ENCODE data around the gene TTYH2.
"Not testable (repeated sequence)": the region's sequence is repeated elsewhere in the genome, so short reads cannot be mapped to it uniquely, and the experiment has no call there.

The TTYH2 gene, protein sequence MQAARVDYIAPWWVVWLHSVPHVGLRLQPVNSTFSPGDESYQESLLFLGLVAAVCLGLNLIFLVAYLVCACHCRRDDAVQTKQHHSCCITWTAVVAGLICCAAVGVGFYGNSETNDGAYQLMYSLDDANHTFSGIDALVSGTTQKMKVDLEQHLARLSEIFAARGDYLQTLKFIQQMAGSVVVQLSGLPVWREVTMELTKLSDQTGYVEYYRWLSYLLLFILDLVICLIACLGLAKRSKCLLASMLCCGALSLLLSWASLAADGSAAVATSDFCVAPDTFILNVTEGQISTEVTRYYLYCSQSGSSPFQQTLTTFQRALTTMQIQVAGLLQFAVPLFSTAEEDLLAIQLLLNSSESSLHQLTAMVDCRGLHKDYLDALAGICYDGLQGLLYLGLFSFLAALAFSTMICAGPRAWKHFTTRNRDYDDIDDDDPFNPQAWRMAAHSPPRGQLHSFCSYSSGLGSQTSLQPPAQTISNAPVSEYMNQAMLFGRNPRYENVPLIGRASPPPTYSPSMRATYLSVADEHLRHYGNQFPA

DNA sequence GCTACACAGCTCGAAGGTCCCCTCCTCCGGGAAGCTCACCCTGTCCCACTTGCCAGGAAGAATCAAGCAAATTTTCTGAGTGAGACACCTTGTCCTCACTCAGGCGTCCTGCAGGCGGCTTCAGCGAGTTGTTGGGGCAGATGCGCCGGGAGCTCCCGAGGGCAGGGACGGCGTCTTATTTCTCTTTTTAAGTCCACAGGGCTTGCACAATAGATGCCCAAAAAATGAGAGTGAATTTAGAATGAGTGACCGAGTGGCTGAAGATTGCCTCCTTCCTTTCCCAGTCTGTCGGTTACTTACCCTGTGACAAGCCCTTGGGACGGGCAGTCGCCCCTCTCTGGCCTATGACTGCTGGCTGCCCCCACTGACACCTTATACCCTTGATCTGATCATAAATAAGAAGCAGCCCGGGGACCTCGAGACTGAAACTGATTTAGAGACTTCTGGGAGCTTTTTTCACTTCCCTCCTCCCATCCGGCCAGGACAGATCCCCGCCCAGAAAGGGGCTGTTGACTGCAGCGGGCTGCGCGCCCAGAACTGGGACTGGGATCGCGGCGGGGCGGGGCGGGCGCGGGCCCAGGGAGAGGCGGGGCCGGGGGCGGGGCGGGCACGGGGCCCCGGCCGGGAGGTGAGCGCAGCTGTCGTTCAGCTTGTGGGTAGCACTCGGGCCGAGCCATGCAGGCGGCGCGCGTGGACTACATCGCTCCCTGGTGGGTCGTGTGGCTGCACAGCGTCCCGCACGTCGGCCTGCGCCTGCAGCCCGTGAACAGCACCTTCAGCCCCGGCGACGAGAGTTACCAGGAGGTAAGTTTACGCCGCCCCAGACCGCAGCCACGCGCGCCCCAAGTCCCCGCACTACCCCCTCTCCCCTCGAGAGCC lies at the start of gene TTYH2:
TTYH2 (plus strand) TSS at position 659 of the 879 bp plus-strand sequence; CDS start at position 676, 17 bp downstream.
- peak in 1 of 2 experiments; percentile 8 for DNase-seq

DNA sequence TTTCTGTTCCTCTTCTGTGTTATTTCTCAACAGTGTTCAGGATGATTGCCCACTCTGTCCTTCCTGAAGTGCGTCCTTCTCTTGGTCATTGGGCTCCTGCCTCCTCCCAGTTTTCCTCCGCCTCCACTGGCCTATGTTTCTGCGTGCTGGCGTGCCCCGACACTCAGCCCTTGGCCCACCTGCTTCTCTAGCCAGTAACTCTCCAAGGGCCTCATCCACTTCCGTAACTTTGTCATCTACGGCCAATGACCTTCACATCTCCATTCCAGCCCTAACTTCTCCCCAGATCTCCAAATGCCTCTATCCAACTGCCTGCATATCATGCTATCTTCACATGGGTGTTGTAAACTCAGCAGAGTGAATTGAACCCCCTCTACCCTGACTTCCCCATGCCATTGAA lies 49.5 kb upstream of the TTYH2 start:
- no peak for DNase-seq

DNA sequence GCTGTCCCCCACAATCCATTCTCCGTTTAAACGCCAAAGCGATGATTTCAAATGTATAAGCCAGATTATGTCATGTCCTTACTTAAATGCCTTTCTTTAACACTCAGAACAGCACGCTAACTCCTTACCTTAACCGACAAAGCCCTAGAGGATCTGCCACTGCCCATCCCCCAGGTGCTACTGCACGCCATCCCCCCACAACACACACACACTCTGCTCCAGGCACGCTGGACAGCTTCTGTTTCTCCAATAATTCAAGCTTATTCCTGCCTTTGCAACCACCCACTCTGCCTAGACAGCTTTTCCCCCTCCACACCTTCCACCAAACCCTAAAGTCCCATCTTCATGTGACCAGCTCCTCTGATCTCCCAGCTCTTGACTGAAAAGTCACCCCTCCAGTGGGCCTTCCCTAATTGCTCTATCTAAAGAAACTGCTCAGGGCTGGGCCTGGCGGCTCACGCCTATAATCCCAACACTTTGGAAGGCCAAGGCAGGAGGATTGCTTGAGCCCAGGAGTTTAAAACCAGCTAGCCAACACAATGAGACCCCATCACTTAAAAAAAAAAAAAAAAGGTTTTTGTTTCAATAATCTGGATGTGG lies 48.8 kb upstream of the TTYH2 start:
- DNase-seq = no peak

DNA sequence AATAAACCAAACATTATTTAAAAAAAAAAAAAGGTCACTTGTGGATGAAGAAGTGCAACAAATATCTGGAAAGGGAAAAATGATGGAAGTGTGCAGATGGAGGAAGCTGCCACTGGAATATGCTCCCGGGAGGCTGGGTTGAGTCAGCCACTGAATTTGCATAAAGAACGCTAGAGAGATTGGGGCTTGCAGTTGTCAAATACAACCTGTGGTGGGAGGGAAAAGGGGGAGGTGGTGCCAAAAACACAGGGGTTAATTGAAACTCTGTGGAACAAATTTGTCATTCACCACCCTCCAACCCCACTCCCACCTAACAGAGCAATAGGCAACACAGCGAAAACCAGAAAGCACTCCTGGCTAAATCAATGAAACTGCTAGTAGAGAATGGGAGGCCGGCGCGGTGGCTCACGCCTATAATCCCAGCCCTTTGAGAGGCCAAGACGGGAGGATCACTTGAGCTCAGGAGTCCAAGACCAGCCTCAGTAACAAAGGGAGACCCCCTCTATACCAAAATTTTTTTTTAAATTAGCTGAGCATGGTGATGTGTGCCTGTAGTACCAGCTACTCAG lies 47.5 kb upstream of the TTYH2 start:
- no peak for DNase-seq

DNA sequence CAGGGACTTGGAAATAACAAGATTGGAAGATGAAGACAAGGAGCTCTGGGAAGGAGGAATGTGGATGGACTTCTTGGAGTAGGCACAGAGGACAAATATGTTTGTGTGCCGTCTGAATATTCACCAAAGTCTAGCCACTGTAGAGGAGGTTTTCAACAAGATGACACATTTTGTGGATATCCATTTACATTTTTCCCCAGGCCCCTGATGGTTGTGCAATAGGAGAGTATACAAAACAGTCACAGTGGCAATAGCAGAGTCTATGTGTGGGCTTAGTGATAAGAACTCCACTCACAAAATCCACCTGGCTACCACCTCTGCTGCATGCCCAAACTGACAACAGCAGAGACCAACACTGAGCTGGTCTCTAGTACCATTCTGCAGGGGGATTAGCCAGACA lies 42.4 kb upstream of the TTYH2 start:
- no peak for DNase-seq

DNA sequence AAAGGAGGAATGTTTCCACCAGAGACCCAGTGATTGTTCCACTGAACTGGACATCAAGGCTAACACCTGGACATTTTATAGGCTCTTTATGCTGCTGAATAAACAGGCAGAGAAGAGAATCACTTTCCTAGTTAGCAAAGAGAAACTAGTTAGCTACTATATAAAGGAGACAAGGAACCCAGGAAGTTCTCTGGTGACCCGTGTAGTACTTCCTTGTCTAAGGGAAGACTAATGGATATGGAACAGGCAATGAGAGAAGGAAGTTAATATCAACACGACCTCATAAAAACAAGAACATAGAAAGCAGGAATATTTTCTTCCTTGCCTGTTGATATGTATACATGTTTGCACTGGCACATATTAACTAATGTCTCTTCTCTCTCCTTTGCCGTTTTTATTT lies 40.7 kb upstream of the TTYH2 start:
- DNase-seq = no peak

DNA sequence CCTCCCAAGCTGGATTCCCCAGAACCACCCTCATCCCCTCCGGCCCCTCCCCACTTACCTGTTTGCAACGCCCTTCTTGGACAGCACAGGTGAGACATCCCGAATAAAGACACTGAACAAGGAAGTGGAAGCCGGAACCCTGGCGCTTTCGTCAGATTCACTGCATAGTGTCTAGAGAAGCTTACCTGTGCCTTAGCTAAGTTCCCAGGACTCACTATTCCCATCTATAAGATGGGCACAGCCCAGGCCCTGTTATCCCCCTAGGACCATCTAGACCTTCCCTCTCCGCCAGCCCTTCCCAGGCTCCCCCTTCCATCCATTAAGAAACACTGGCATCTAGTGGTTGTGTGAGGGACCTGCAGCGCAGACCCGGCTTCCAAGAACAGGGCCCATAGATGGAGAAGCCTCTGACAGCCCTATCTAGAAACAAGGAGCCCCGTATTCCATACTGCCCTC lies 36.8 kb upstream of the TTYH2 start:
- peak in 1 of 2 experiments; percentile 35 for DNase-seq

DNA sequence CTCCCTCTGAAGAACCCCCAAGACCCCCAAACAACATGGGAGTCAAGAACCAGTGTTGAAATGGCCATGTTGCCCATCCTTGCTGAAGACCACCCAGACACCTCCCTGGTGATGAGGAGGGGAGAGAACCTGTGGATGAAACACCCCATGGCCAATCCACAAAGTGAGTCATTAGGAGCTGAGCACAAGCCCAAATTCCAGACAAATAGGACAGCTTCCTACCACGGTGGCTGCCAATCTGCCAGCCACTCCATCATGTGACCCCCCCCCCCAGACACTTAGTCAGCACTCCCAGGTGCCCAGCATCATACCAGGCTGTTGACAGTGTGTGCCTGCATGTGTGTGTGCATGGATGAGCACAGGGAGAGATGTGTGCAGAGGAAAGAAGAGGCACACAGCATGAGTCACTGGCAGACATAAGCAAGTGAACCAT lies 36.3 kb upstream of the TTYH2 start:
- DNase-seq = no peak

DNA sequence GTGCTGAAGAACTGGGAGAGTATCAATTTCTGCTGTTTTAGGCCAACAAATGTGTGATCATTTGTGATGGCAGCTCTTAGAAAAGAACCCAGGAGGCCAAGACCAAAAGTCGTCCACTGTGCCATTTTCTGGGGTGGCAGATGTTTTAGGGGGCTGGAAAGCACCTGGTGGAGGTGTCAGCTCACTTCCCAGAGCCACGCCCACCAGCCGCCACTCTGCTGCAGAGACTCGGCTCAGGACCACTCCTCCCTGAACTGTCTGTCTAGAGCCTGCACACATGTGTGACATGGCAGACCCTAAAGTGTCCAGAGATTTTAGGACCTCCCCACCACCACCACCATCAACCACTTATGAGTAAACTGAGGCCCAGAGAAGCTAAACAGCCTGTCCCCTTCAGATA lies 33.8 kb upstream of the TTYH2 start:
- DNase-seq = no peak

DNA sequence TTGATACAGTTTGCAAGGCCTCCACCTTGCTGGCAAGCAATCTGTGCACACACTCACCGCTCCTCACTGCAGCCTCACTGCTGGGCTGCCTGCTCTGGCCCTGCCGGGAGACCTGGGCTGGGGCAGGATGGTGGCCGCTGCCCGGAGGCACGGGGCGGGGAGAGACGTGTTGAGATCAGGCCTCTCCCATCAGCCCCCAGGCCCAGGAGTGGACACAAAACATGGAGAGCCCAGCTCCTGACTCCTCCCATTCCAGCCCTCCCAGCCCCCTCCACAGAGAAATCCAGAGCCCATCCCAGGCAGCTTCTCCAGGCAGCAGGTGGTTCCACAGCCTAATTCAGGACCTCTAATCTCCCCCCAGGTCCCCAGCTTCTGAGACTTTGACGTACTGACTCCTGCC lies 33.0 kb upstream of the TTYH2 start:
- DNase-seq = no peak

DNA sequence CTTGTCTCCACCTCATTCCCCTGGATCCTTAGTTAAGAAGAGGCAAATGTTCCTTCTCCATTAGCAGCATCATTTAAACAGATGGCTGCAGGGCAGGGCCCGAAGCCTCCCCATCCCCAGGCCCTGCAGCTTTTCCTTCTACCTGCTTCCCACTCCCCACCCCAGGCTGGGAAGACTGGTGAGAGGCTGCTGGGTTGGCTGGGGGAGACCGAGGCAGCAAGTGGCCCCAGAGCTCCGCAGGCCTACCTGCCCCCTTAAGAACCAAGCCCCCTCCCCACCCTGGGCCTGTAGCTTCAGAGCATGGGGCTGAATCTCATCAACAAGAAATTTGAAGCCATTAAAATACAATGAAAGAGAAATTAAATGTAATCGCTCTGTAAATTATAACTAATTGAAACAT lies 32.0 kb upstream of the TTYH2 start:
- no peak for DNase-seq

DNA sequence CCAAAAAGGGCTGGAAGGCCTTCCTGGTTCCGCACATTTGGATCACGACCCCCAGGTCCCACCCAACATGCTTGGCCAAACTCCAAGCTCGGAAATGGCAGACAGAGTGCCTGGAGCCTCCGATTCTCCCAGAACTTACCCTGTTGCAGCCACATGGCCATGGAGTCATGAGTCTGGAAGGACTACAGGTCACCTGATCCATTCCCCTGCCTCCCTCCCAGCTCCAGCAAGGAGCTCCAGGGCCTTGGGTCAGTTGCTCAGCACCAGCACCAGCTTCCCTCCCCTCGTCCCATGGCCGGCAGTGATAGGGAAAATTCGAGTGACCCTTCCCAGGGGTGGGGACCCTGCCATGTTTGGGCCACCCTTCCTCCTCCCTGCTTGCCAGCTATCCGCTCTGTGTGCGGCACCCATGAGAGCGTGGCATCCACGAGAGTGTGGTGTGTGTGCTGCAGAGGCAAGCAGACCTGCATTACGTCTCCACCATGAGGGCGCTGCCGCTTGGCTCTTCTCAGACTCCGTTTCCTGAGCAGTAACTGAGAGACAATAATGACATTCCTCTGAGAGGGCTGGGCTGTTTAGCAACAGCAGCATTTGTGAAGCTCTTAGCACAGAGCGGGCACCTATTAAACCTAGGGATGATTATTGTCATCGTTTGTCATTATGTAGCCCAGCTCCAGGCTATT lies 31.2 kb upstream of the TTYH2 start:
- DNase-seq = no peak

DNA sequence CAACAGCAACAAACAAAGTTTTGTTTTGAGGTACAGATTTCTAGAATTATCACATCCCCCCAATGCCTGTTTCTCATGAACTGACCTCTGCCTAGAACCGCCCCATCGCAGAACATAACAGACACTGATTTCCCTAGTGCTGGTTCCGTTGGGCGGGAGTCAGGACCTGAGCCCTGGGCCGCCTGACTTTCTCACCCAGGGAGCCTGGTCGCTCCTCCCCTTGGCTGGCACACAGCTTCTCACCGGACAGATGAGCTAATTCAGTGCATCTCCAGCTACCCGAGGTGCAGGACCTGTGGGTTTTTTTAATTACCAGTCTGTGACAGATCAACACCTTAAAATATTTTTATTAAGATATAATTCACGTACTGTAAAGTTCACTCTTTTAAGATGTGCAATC lies 30.0 kb upstream of the TTYH2 start:
- DNase-seq = no peak

DNA sequence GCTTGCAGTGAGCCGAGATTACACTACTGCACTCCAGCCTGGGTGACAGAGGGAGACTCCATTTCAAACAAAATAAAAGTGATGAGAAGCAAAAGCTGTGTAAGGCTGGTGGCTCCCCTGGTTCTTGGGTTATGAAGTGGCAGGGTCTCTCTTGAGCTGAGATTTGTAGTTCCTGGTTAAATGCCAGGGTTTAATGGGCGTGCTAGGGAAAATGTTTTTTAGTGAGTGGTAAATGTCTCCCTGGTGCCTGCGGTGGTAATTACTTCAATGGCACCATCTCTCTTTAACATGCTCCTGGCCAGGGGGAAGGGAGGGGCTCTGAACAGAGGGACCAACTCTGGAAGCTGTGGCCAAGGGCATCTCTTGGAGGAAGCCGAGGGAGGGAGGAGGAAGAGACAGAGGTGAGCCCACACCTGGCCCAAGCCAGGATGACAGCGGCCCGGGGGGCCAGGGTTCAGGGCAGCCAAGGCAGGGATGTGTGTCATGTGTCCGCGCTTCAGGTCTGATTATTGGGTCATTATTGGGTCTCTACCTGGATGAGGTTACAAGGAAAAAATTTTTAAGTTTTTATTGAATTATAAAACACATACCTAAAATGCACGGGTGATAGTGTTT lies 27.7 kb upstream of the TTYH2 start:
- no peak for DNase-seq

DNA sequence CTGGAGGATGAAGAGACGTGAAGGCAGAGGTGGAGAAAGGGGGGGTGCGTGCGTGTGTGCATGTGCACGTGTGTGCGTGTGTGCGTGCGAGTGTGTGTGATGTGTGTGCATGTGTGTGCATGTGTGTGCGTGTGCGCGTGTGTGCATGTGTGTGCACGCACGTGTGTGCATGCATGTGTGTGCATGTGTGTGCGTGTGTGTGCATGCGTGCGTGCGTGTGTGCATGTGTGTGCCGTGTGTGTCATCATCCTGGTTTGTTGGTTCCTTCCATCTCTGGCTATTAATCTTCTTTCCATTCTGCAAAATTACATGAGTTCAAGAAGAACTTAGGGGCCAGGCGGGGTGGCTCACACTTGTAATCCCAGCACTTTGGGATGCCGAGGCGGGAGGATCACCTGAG lies 26.9 kb upstream of the TTYH2 start:
- no peak for DNase-seq

DNA sequence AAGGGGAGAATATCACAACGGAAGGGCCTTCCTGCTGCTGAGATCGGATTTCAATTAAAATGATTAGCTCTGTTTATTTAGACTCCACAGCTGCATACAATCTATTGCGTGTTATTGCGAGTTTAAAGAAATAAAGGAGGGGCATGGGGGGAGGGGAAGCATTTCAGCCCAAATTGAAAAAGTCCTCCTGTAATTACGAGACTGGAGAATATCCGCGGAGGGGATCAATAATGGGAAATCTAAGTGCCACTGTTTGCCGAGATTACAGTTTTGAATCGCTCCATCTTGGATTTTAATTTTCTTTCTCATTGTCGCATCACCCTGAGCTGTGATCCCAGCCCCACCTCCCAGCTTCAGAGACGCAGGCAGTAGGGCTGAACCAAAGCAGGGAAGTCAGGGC lies 25.6 kb upstream of the TTYH2 start:
- DNase-seq = no peak

DNA sequence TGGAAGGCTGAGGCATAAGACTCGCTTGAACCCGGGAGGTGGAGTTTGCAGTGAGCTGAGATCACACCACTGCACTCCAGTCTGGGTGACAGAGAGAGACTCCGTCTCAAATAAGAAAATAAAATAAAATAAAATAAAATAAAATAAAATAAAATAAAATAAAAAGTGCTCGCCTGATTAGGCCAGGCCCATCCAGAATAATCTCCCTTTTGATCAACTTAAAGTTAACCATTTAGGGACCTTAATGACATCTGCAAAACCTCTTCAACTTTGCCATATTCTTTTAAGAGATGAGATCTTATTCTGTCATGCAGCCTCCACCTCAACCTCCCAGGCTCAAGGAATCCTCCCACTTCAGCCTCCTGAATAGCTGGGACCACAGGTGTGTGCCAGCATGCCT lies 24.7 kb upstream of the TTYH2 start:
- not testable (repeated sequence) for DNase-seq

DNA sequence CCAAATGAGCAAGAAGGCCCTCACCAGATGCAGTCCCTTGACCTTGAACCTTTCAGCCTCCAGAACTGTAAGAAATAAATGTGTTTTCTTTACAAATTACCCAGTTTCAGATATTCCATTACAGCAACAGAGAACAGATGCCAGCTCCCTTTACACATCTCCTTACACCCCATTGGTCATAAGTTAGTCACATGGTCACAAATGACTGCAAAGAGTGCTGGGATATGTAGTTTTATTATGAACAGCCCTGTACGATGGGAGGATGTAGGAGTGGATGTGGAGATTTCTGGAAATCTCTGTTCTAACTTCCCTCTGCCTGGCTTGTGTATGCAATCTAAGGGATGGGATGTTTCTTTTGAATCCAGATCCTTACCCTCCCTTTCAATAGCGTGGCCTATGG lies 23.2 kb upstream of the TTYH2 start:
- DNase-seq = peak in 1 of 2 experiments; percentile 17

DNA sequence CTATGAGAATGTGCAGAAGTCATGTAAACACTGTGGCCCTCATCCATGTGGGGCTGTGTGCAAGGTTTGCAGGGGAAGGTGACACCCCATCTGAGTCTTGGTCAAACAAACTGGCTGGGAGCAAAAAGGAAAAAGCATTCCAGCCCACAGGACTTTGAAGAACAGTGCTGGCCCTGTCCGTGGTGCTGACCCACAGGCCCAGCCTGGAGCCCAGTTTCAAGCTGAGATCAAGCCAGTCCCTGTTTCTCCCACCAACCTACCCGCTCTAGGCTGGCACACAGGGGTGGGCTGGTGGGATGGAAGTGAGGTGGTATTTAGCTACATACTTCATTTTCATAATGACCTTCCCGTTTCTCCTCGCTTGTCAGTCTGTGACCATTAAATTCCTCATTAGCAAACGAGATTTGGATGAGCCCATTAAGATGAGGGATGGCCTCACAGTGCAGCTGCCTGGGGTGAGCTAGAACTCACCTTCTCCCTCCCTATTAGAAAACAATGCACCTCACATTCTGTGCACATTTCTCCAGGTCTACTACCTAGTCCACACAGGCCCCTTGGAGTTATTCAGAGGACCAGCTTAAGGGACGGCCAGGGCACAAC lies 22.5 kb upstream of the TTYH2 start:
- DNase-seq = no peak

DNA sequence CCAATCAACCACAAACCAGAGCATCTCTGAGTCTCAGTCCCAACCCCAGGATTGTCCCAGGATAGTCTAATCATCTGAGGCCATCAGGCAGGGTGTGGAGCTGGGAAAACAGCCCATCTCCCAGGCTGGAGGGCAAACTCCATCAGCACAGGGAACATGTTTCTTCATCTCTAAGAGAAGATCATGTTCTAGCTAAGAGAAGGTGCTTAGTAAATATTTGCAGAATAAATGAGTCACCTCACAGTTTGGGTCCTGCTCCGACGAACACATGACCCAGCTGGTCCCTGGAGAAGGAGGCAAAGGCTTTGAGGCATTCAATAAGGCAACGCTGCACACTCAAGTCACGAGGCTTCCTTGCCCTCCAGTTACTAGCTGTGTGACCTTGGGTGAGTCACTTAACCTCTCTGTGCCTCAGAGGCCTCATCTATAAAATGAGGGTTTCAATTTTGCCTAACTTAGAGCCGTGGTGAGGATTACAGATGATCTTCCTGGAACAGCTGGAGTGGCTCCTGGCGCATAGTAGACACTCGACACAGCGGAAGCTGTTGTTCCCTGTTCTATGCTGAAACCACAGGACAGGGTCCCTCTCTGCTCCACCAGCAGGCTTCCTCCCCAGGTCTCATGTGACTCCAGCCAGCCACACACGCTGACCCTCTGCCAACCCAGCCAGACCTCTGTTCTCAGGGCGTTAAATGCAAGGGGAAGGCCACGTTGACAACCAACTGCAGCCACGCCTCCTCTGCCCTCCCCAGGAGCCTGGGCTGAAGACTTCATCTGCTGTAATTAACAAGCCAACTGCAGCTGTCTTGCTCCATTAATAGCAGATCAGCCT lies 20.2 kb upstream of the TTYH2 start:
- DNase-seq = no peak
